ENCODE measurements around the gene KRT74. TPM values are rescaled to one million over a fixed set of nuclear protein-coding genes. Genes with fewer than 3 reads are reported as not detected.

The KRT74 gene
- total RNA-seq, 1 donor = not detected

DNA sequence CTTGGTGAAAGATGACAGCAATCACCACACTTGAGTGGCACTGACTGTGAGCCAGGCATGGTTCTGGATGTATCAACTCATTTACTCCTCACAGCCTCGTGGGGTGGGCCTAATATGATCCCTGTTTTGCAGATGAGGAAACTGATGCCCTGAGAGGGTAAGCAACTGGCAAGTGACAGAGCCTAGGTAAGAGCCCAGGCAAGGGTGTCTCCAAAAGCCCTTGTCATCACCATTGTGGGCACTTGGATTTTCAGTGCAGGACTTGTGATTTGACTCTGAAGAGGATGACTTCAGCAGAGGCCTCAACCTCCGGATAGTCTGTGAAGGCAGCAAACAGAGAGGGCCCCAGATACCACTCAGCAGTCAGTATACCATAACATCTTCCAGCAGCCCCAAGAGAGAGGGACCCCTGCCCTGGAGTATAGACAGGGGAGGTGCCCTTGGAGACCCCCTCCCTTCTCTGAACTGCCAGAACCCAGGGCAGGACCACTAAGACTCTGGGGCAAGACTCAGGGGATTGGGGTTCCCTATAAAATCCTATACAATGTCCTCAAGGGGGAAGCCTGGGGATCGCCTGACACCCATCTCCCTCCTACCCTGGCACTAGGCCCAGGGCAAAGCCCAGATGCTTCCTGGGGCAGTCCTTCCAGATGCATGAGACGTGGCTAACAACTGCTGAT is 46.4 kb downstream of the KRT74 start:
- Histone ChIP-seq H3K4me2 (ENCODE audit: insufficient read depth, low read length) (no peak overlapping the region), H3K4me1 (ENCODE audit: insufficient read depth, low read length) (no peaks in the 10 kb centered on the region), H3K79me2 (ENCODE audit: insufficient read depth, low read length) (no peaks in the 10 kb centered on the region), H3K36me3 (ENCODE audit: insufficient read depth, low read length) (no peaks in the 10 kb centered on the region), H3K4me3 (ENCODE audit: insufficient read depth, low read length) (no peak overlapping the region), H3K27ac (ENCODE audit: low read depth, low read length) (no peak overlapping the region), H4K20me1 (ENCODE audit: insufficient read depth, low read length) (no peaks in the 10 kb centered on the region), H3K27me3 (ENCODE audit: insufficient read depth, low read length) (peaks cover 26% of the 10 kb centered on the region), H2AFZ (ENCODE audit: low read length) (no peak overlapping the region), H3K9me3 (ENCODE audit: low read depth, low read length) (no peaks in the 10 kb centered on the region)
- no peak for DNase-seq (ENCODE audit: insufficient read length, low spot score, missing footprints)
- TF ChIP-seq CTCF (IDR thresholded peaks at IDR 0.05; ENCODE audit: extremely low read depth, low read depth, low read length) = no peak

DNA sequence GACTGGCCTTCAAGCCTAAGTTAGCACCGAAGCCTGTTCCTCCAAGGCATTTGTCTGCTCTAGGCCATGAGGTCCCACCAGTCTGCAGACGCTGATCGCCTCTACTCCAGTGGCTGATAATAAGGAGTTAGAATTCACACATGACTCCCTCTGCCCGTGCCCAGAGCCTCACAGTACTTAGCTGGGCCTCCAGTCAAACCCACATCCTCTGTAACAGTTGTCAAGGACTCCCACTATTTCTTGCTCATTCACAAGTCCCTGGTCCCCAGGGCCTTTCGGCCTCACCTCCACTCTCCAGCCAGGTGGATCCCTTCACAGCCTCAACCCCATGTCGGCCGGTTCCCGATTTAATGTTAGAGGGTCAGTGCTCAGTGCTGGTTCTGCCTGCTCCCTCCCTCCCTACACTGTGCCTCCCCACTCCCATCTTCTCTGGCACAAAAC is 47.1 kb downstream of the KRT74 start:
- H3K36me3 ChIP-seq (ENCODE audit: insufficient read depth, low read length) = no peaks in the 10 kb centered on the region

GRCh38 chr12:52525661-52526499 is 47.8 kb downstream of the KRT74 start:
- H3K4me3 ChIP-seq (ENCODE audit: insufficient read depth, low read length) = no peak overlapping the region
- no peak for DNase-seq (ENCODE audit: insufficient read length, low spot score, missing footprints)
- H4K20me1 ChIP-seq (ENCODE audit: insufficient read depth, low read length) = no peaks in the 10 kb centered on the region
- TF ChIP-seq CTCF (IDR thresholded peaks at IDR 0.05; ENCODE audit: extremely low read depth, low read depth, low read length) = no peak
- H2AFZ ChIP-seq (ENCODE audit: low read length) = no peak overlapping the region
- no peak overlapping the region for H3K4me2 ChIP-seq (ENCODE audit: insufficient read depth, low read length)
- H3K79me2 ChIP-seq (ENCODE audit: insufficient read depth, low read length) = no peaks in the 10 kb centered on the region
- peaks cover 27% of the 10 kb centered on the region for H3K27me3 ChIP-seq (ENCODE audit: insufficient read depth, low read length)
- H3K36me3 ChIP-seq (ENCODE audit: insufficient read depth, low read length) = no peaks in the 10 kb centered on the region
- H3K4me1 ChIP-seq (ENCODE audit: insufficient read depth, low read length) = peaks cover 5% of the 10 kb centered on the region
- no peaks in the 10 kb centered on the region for H3K9me3 ChIP-seq (ENCODE audit: low read depth, low read length)
- H3K27ac ChIP-seq (ENCODE audit: low read depth, low read length) = no peak overlapping the region

More for the DNA sequence above, 47.1 kb downstream of the KRT74 start:
- Histone ChIP-seq H3K9me3 (ENCODE audit: low read depth, low read length) (no peaks in the 10 kb centered on the region), H3K4me1 (ENCODE audit: insufficient read depth, low read length) (peaks cover under 1% of the 10 kb centered on the region), H3K27ac (ENCODE audit: low read depth, low read length) (no peak overlapping the region), H3K27me3 (ENCODE audit: insufficient read depth, low read length) (peaks cover 27% of the 10 kb centered on the region), H2AFZ (ENCODE audit: low read length) (no peak overlapping the region), H3K4me3 (ENCODE audit: insufficient read depth, low read length) (no peak overlapping the region), H3K79me2 (ENCODE audit: insufficient read depth, low read length) (no peaks in the 10 kb centered on the region), H3K4me2 (ENCODE audit: insufficient read depth, low read length) (no peak overlapping the region), H4K20me1 (ENCODE audit: insufficient read depth, low read length) (no peaks in the 10 kb centered on the region)
- no peak for DNase-seq (ENCODE audit: insufficient read length, low spot score, missing footprints)
- no peak for TF ChIP-seq CTCF (IDR thresholded peaks at IDR 0.05; ENCODE audit: extremely low read depth, low read depth, low read length)
